GM18907 (cell line): ENCODE results near the gene SLC25A21.
"Not testable (repeated sequence)": the region's sequence is repeated elsewhere in the genome, so short reads cannot be mapped to it uniquely, and the experiment has no call there.

ENCODE experiments used
- ATAC-seq: cut with Tn5 transposase; IDR thresholded peaks from one replicate; pipeline ENCODE4 v1.9.1; 2021; ENCODE audit warnings: mild to moderate bottlenecking, moderate library complexity; ENCODE audit not compliant: unreplicated experiment

The SLC25A21 gene

GRCh38 chr14:36844443-36845195 is 327.8 kb downstream of the SLC25A21 start:
- no peak for ATAC-seq

DNA sequence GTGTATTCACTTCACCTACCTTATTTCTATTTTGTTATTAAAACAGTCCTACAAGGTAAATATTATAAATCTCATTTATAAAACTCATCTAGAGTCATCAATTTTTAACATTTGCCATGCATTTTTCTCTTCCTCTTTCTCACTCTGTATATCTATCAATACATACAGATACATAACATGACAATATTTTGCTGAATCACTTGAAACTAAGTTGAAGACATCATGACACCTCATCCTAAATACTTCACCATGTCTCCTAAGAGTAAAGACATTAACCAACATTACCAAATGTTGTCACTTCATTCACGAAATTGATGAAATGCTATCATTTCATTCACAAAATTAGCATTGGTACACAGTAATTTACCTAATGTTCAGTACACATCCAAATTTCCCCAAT is 329.0 kb downstream of the SLC25A21 start:
- no peak for ATAC-seq

DNA sequence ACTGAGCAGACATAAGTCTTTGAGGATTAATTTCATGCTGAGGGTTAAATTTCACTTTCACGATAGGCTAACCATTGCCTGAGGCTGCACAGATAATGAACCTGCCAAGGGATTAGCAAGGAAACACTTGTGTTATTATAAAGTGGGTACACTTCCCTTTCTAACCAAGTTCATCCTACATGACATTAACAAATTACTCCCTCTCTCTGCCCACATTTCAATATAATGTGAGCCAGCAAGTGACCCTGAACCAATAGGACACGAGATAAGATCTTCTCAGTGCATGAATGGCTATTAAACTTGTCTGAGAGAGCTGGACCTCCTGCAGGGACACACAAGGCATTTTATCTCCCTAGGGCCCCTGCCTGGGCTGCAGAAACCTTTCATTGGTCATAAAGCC is 337.3 kb downstream of the SLC25A21 start:
- no peak for ATAC-seq

DNA sequence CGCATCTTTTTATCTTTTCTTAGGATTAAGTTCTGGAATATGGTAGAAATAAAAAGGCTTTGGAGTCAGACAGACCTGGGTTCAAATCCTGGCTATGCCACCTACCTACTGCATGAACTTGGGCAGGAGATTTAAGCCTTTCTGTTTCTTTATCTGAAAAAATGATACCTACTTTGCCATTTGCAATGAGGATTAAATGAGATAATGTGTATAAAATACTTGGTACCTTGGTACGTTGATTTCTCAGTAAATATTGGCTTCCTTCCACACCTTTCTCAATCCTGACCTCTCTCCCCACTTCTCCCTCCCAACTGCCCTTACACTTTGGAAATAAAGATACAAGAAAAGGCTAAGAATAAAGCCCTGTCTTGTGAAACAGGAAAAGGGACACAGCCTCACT is 338.1 kb downstream of the SLC25A21 start:
- no peak for ATAC-seq

- no peak for ATAC-seq
Observed at GRCh38 chr14:36829547-36829946, 342.9 kb downstream of the SLC25A21 start.

DNA sequence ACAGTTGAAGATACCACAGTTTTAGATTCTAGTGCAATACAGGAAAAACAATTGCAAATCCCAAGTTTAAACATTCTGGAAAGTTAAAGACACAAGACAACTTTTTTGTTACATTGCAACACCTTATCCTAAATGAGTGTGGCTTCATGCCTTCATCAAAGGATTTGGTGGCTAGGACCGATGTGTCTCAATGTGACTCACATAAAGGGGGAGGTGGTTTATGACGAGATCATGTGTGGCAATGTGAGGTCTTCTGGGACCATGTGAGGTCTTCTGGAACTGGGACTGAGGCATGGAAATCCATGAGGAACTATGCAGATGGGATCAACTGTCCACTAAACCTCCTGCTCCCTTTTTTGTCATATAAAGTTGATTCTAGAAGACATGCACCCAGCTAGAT is 344.5 kb downstream of the SLC25A21 start:
- ATAC-seq: no peak

DNA sequence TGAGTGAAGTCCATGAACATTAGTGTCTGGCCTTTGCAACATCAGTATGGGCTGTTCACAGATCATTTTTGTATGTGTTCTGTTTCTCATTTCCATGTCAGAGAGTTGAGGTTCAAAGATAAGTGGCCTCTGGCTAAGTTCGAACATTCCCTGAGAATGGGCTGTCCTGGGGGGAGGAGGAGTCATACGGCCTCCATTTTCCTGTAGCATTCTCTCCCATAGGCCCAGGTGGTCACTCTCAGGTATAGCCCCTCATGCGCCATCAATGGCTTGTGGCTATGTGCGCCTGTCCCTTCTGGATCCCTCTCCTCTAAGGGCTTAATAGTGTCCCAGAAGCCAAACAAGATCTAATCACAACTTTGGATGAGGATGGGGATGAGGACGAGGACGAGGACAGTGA is 345.8 kb downstream of the SLC25A21 start:
- ATAC-seq: no peak

- ATAC-seq: no peak
Observed at GRCh38 chr14:36824854-36825253, 347.6 kb downstream of the SLC25A21 start.

DNA sequence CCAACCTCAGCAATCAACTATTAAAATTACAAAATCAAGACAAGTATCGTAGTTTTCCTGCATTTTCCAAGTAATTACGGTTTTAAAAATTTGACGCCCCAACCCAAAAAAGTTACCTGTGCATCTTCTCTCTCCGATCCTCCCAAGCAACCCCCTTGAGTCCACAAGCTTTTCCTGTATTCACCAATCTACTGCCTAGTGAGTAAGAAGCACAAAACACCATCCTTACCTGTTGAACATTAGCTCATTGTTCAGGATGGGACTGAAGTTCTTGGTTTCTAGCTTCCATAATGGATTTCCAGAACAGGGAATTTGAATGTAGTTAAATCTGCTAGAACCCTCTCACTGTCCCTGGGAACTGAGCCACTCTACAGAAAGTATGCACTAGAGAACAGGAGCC is 348.8 kb downstream of the SLC25A21 start:
- no peak for ATAC-seq

DNA sequence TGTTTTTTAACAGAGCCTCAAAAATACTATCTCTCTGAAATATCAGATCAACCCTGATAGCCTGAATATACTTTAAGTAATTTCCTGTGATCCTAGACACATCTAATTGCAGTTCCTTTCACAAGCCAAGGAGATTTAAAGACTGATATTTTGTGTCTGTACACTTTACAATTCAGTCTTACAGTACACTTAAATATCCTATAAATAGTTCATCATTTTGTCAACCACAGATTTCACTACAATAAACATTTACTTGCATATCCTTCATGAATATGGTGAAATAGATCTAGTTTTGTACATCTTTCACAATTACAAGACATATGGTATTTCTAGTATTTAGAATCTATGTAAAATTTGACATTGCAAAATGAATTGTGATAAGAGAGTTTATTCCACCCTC is 349.7 kb downstream of the SLC25A21 start:
- ATAC-seq: no peak

- no peak for ATAC-seq
Observed at GRCh38 chr14:36820901-36821300, 351.5 kb downstream of the SLC25A21 start.

- no peak for ATAC-seq
Observed at GRCh38 chr14:36820111-36820709, 352.2 kb downstream of the SLC25A21 start.

DNA sequence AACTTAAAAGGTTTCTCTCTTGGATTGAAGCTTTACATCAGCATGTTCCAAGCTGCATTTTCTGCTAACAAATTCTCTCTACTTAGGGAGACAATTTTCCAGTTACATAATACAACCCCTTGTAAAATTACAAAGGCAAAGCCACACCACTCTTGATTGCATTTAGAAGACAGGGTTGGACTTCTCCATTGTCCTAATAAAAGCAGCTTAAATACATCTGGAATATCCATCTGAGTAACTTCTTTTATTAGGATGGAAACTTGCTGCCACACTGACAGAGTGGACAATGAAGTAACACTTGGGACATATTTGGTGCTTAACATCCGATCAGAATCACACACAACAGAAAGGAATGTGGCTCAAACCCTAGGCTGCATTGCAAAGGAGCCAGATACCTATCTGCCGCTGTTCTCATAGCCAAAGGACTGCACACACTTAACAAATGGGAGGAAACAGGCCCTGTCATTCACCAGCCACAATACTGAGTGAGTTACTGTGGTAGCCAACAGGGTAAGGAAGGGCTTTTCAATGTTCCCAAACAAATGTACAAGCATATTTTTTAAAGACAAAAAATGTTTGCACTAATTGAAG is 353.5 kb downstream of the SLC25A21 start:
- ATAC-seq: no peak

DNA sequence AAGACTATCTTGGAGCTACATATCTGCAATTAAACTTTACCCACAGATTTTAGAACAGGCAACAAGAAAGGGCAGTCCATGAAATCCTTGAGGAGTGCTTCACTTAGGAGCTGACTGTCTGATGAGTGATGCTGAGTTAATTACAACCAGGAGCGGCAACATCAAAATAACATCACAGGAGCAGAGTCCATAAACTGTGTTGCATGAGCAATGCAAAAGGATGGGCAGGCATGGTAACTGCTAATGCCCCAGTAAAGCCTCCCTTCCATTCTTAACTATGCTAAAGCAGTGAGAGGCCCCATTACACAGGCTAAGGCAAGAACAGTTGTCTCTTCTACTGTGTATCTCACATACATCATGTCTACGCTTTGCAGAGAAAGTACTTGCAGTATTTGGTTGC is 354.2 kb downstream of the SLC25A21 start:
- ATAC-seq: no peak

GRCh38 chr14:36817071-36817930 is 355.1 kb downstream of the SLC25A21 start:
- ATAC-seq: no peak

GRCh38 chr14:36816481-36816880 is 355.9 kb downstream of the SLC25A21 start:
- ATAC-seq: no peak

GRCh38 chr14:36814783-36815182 is 357.6 kb downstream of the SLC25A21 start:
- not testable (repeated sequence) for ATAC-seq

DNA sequence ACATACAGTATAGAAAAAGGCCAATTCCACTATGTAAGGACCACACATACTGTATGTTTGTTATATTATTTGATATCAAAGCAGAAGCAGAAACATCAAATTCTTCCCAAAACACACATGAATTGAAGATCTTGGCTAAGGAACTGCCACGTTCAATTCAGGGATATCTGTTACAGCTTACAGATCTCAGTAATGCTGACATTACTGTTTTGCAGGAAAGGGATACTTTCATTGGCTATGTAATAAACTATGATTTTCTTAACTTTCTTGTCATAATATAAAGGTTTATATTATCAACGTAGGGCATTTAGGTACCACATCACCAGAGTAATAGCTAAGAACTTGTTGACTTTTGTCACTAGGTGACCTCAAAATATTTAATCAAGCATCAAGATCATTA is 362.2 kb downstream of the SLC25A21 start:
- ATAC-seq: no peak

DNA sequence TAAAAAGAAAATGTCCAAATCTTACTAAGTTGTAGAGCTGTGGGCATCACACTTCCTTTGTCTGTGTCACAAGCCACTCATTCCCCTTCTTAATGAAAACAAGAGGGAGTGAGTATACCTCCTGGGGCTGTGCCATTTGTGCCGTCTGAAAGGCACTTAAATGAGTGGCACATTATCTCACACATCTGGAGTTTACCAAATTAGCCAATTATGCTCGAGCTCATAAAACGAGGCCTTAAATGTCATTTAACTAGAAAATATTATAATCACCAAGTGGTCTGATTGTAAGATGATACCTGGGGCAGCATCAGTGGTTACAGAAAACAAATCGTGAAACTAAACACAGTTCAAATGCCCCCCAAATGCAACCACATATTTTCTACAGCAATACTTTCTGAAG is 364.7 kb downstream of the SLC25A21 start:
- ATAC-seq: no peak

- ATAC-seq: no peak
Observed at GRCh38 chr14:36805131-36805559, 367.3 kb downstream of the SLC25A21 start.

DNA sequence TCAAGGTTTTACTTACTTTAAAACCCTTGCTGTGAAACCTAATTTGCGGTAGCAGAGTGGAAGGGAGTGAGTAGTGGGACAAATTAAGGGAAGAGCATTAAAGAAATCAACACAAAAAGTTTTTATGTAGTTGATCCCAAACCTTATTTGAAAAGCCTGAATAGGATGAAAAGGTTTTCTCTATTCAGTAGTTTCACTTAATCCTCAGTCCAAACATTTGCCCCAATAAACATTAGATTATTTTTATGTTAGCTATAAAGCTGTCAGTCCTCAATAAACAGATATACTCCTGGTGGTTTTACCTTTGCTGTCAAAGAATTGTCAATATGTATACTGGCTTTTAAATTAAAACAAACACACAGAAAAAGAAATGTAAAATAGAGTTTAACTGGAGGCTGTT is 374.8 kb downstream of the SLC25A21 start:
- ATAC-seq: no peak
